H1 (cell line): ENCODE measurements around the gene SSMEM1. TPM values are rescaled to one million over a fixed set of nuclear protein-coding genes. Genes with fewer than 3 reads are reported as not detected.

Experiments
- CTCF ChIA-PET: fragments of 300-600 bp; sonication (Branson Sonifier 250); formaldehyde crosslinking; loops from one replicate; lab custom pipeline; 2021; ENCODE audit not compliant: partially characterized antibody; lab: Charles Lee
- POLR2A ChIA-PET: fragments of 300-600 bp; sonication (Branson Sonifier 250); formaldehyde crosslinking; loops from one replicate; lab custom pipeline; 2021; ENCODE audit warnings: inconsistent platforms; ENCODE audit not compliant: partially characterized antibody; lab: Charles Lee
- DNase-seq, 2 experiments: peaks; one replicate each; pipeline versions ENCODE4 v3.0.0 to v3.0.0-alpha.2; 2010 to 2022; ENCODE audit warnings: low spot score in 2 of 2, low read depth in 1 of 2, mixed read lengths in 1 of 2
- FAIRE-seq: peaks from 2 replicates; lab custom pipeline; 2011; peaks lifted over from hg19 to GRCh38; lab: Jason Lieb, UNC
- H2AFZ ChIP-seq: 2 replicates; pipeline ENCODE4 v1.8.1; 2012; ENCODE audit warnings: low read length, inconsistent platforms
- H2AK5ac ChIP-seq: 2 replicates; pipeline ENCODE4 v1.6.1; 2013; ENCODE audit warnings: low read depth, low read length
- H2BK120ac ChIP-seq: replicated peaks from 2 replicates; pipeline ENCODE3; 2013; ENCODE audit warnings: low read depth, low read length, inconsistent platforms
- H2BK12ac ChIP-seq: 2 replicates; pipeline ENCODE4 v1.6.1; 2013; ENCODE audit warnings: low read depth, low read length
- H2BK15ac ChIP-seq: 2 replicates; pipeline ENCODE4 v1.6.1; 2013; ENCODE audit warnings: low read length
- H2BK20ac ChIP-seq: 2 replicates; pipeline ENCODE4 v1.6.1; 2013; ENCODE audit warnings: low read length
- H2BK5ac ChIP-seq: 2 replicates; pipeline ENCODE4 v1.6.1; 2013; ENCODE audit warnings: low read depth, low read length
- H3K14ac ChIP-seq: 2 replicates; pipeline ENCODE4 v1.6.1; 2013; ENCODE audit warnings: inconsistent platforms; ENCODE audit not compliant: insufficient read length
- H3K18ac ChIP-seq: 2 replicates; pipeline ENCODE4 v1.6.1; 2013; ENCODE audit warnings: low read length; ENCODE audit errors: extremely low read depth
- H3K23ac ChIP-seq: 2 replicates; pipeline ENCODE4 v1.6.1; 2013; ENCODE audit warnings: inconsistent platforms; ENCODE audit not compliant: insufficient read length
- H3K23me2 ChIP-seq: 2 replicates; pipeline ENCODE4 v1.6.1; 2013; ENCODE audit warnings: low read depth, low read length
- H3K27ac ChIP-seq: 2 replicates; pipeline ENCODE4 v1.6.1; 2011; ENCODE audit warnings: low read depth, low read length, inconsistent platforms
- H3K27me3 ChIP-seq, 4 experiments: replicated peaks in 1 of 4; 1 replicate in 1 of 4; 2 replicates in 3 of 4; pipeline versions ENCODE4 v1.6.1 to v1.8.1; 2011 to 2013; ENCODE audit warnings: low read length in 3 of 4, mild to moderate bottlenecking in 3 of 4, inconsistent platforms in 2 of 4, mixed read lengths in 2 of 4, moderate library complexity in 1 of 4; ENCODE audit not compliant: control insufficient read depth in 3 of 4, insufficient read depth in 3 of 4; ENCODE audit errors: extremely low read depth in 1 of 4
- H3K36me3 ChIP-seq, 4 experiments: 2 replicates each; pipeline versions ENCODE4 v1.6.1 to v1.8.1; 2011 to 2013; ENCODE audit warnings: mild to moderate bottlenecking in 4 of 4, low read length in 3 of 4, moderate library complexity in 2 of 4, control low read depth in 1 of 4, inconsistent platforms in 1 of 4; ENCODE audit not compliant: insufficient read depth in 4 of 4, control insufficient read depth in 2 of 4
- H3K4ac ChIP-seq: replicated peaks from 2 replicates; pipeline ENCODE3; 2013; ENCODE audit warnings: low read length, low read depth, mixed read lengths, inconsistent platforms; ENCODE audit not compliant: insufficient read length
- H3K4me1 ChIP-seq, 4 experiments: replicated peaks in 1 of 4; 1 replicate in 1 of 4; 2 replicates in 3 of 4; pipeline versions ENCODE4 v1.6.1 to v1.8.1; 2011 to 2013; ENCODE audit warnings: low read length in 3 of 4, inconsistent platforms in 2 of 4, mixed read lengths in 1 of 4; ENCODE audit not compliant: insufficient read depth in 4 of 4, control insufficient read depth in 3 of 4
- H3K4me2 ChIP-seq, 2 experiments: 2 replicates each; pipeline versions ENCODE4 v1.6.1 to v1.8.1; 2011 to 2013; ENCODE audit warnings: low read depth in 2 of 2, low read length in 2 of 2, control low read depth in 1 of 2, inconsistent platforms in 1 of 2, mild to moderate bottlenecking in 1 of 2; ENCODE audit not compliant: insufficient read depth in 1 of 2
- H3K4me3 ChIP-seq, 4 experiments: fragments of 200-600, 300-600 bp in 1 of 4; sonication (generic), shearing (Covaris generic), sonication (Bioruptor Twin) in 1 of 4; 2 replicates each; pipeline versions ENCODE4 v1.5.1 to v1.8.1; 2011 to 2016; ENCODE audit warnings: low read length in 4 of 4, low read depth in 3 of 4, control low read depth in 2 of 4, inconsistent platforms in 2 of 4, mild to moderate bottlenecking in 2 of 4, mixed read lengths in 1 of 4, moderate library complexity in 1 of 4; ENCODE audit not compliant: insufficient read depth in 2 of 4; ENCODE audit errors: extremely low read depth in 1 of 4
- H3K56ac ChIP-seq: replicated peaks from 2 replicates; pipeline ENCODE3; 2013; ENCODE audit warnings: low read depth, mild to moderate bottlenecking, mixed read lengths, low read length, inconsistent platforms; ENCODE audit not compliant: insufficient read length
- H3K79me1 ChIP-seq: 2 replicates; pipeline ENCODE4 v1.6.1; 2013; ENCODE audit warnings: low read depth, low read length, control low read depth
- H3K79me2 ChIP-seq, 2 experiments: 2 replicates each; pipeline versions ENCODE4 v1.6.1 to v1.8.1; 2012 to 2013; ENCODE audit warnings: low read length in 2 of 2, mild to moderate bottlenecking in 2 of 2, inconsistent platforms in 1 of 2; ENCODE audit not compliant: insufficient read depth in 2 of 2, control insufficient read depth in 1 of 2
- H3K9ac ChIP-seq, 4 experiments: replicated peaks in 1 of 4; 1 replicate in 1 of 4; 2 replicates in 3 of 4; pipeline versions ENCODE4 v1.6.1 to v1.8.1; 2011 to 2013; ENCODE audit warnings: low read depth in 3 of 4, low read length in 3 of 4, control low read depth in 2 of 4, mild to moderate bottlenecking in 2 of 4, moderate library complexity in 2 of 4, inconsistent platforms in 1 of 4; ENCODE audit errors: extremely low read depth in 1 of 4
- H3K9me3 ChIP-seq, 2 experiments: 2 replicates each; pipeline versions ENCODE4 v1.6.1 to v1.8.1; 2012 to 2013; ENCODE audit warnings: mild to moderate bottlenecking in 2 of 2, moderate library complexity in 2 of 2, control low read depth in 1 of 2, inconsistent platforms in 1 of 2, low read depth in 1 of 2, low read length in 1 of 2, mixed read lengths in 1 of 2; ENCODE audit not compliant: insufficient read depth in 2 of 2
- H4K20me1 ChIP-seq, 2 experiments: replicated peaks in 1 of 2; 2 replicates each; pipeline versions ENCODE3 to v1.8.1; 2011 to 2013; ENCODE audit warnings: inconsistent platforms in 2 of 2, low read length in 2 of 2, mild to moderate bottlenecking in 1 of 2; ENCODE audit not compliant: insufficient read depth in 2 of 2, control insufficient read depth in 1 of 2
- H4K5ac ChIP-seq: 2 replicates; pipeline ENCODE4 v1.6.1; 2013; ENCODE audit warnings: low read length, low read depth, mixed read lengths, inconsistent platforms; ENCODE audit not compliant: insufficient read length
- H4K8ac ChIP-seq: 2 replicates; pipeline ENCODE4 v1.8.0; 2013; ENCODE audit warnings: mild to moderate bottlenecking, moderate library complexity, low read length, inconsistent platforms; ENCODE audit not compliant: insufficient read depth; ENCODE audit errors: extremely low read depth
- H4K91ac ChIP-seq: replicated peaks from 2 replicates; pipeline ENCODE3; 2013; ENCODE audit warnings: low read length, mixed read lengths, inconsistent platforms; ENCODE audit not compliant: insufficient read length
- SP2 ChIP-seq: IDR thresholded peaks from 2 replicates; pipeline ENCODE4 v1.6.1; 2012; ENCODE audit warnings: mild to moderate bottlenecking, low read length, inconsistent platforms
- ZNF274 ChIP-seq: IDR thresholded peaks from 2 replicates; pipeline ENCODE4 v1.7.0; 2012; ENCODE audit warnings: low read length, borderline replicate concordance; ENCODE audit errors: extremely low read depth
- WGBS, 2 experiments: shearing (Covaris generic) in 1 of 2; methylation state at CpG; one replicate each; pipeline versions ENCODE4 v1.1.6 to v1.1.7; 2013 to 2015; ENCODE audit warnings: low lambda C conversion rate in 2 of 2, mixed read lengths in 2 of 2, inconsistent platforms in 1 of 2, low coverage in 1 of 2, missing lambda C conversion rate in 1 of 2; ENCODE audit not compliant: insufficient replicate concordance in 2 of 2, insufficient coverage in 1 of 2, insufficient read length in 1 of 2; ENCODE audit errors: extremely low coverage in 1 of 2, missing lambda C conversion rate in 1 of 2; 5-methylcytosine and 5-hydroxymethylcytosine counted together
- polyA plus RNA-seq, 7 experiments: library from polyadenylated mRNA; depleted of rRNA in 3 of 7; stranded (reverse) in 5 of 7; unstranded in 2 of 7; fragments of >200 nt in 5 of 7; fragments of 200-250 nt in 2 of 7; gene quantifications; 1 replicate in 5 of 7; 2 replicates in 1 of 7; 4 replicates in 1 of 7; pipeline versions ENCODE4 v1.2.1 to v1.2.3, GENCODE V29; 2011 to 2013; ENCODE audit warnings: missing spikeins in 2 of 7, mixed read lengths in 2 of 7
- total RNA-seq: library from RNA; stranded (reverse); fragmentation: NEBNext Ultra II Directional; extraction: Animal tissue kit (Norgen Biotek cat#: 25700); gene quantifications from 2 replicates; pipeline ENCODE4 v1.2.1, GENCODE V29; 2021

Gene SSMEM1
- total and polyA plus RNA-seq, 2 of the 8 experiments (the other 6 are each of a cell fraction or from before 2014, with no cell fraction given), result not detected

- no peak overlapping the region for H2AFZ ChIP-seq
- no peak overlapping the region for H3K23ac ChIP-seq
- CTCF ChIA-PET, result no interaction called here
- 78% methylated on average over 1 of the region's 1 CpG; no CpG with 5 or more reads in 1 of the 2 experiments for WGBS, 2 experiments
- H3K4me1 ChIP-seq, result peaks cover 0 to 6% (median 2%) of the 10 kb centered on the region in 4 experiments; a peak in 3 of 7 replicates
- no peaks in the 10 kb centered on the region for H3K79me1 ChIP-seq
- peaks cover 7 to 24% of the 10 kb centered on the region in 2 experiments; a peak in 3 of 4 replicates for H3K9me3 ChIP-seq
- no peak overlapping the region for H4K91ac ChIP-seq
- no peak overlapping the region for H2BK120ac ChIP-seq
- DNase-seq, result no peak
- no peak overlapping the region for H3K14ac ChIP-seq
- POLR2A ChIA-PET, result interaction anchor here (0.9 to 2.3 kb wide), 2 partner anchors 14 kb away, joined by 4 to 12 read pairs; no protein-coding TSS in a partner anchor
- no peak overlapping the region for H3K56ac ChIP-seq
- H2AK5ac ChIP-seq, result no peak overlapping the region
- H3K27ac ChIP-seq, result no peak overlapping the region
- H2BK12ac ChIP-seq, result no peak overlapping the region
- no peak overlapping the region for H4K5ac ChIP-seq
- no peak overlapping the region for H3K4ac ChIP-seq
- no peaks in the 10 kb centered on the region for H3K23me2 ChIP-seq
- no peak overlapping the region for H2BK20ac ChIP-seq
- no peak overlapping the region for H3K9ac ChIP-seq
- H2BK15ac ChIP-seq, result no peak overlapping the region
- no peak overlapping the region for H2BK5ac ChIP-seq
- no peaks in the 10 kb centered on the region for H4K20me1 ChIP-seq
- H4K8ac ChIP-seq, result no peak overlapping the region
- FAIRE-seq, result no peak
- TF ChIP-seq ZNF274 (no peak), SP2 (no peak)
- TF ChIP-seq, all 59 proteins: peak for 0
- Histone ChIP-seq H3K4me3 (no peak overlapping the region), H3K18ac (no peak overlapping the region), H3K36me3 (peaks cover 0 to 2% (median 0%) of the 10 kb centered on the region in 4 experiments; a peak in 1 of 8 replicates), H3K27me3 (no peaks in the 10 kb centered on the region), H3K79me2 (no peaks in the 10 kb centered on the region), H3K4me2 (no peak overlapping the region)
These were observed 50.9 kb downstream of the SSMEM1 start for GRCh38 chr7:130258494-130259078.
